GM20431 (cell line): ENCODE data around the gene DDX25.
"Not testable (repeated sequence)": the region's sequence is repeated elsewhere in the genome, so short reads cannot be mapped to it uniquely, and the experiment has no call there.

Experiments
- in situ Hi-C: fragments of 300-500 bp; cut with MseI, MboI; formaldehyde crosslinking; loops from one replicate; pipeline ENCODE4 v1.15.0; 2020; ENCODE audit warnings: low sequenced_read_pairs; ENCODE audit not compliant: unreplicated experiment

The DDX25 gene

GRCh38 chr11:125903711-125904659 lies at the start of gene DDX25:
DDX25 (plus strand) TSS chr11:125904508; CDS start chr11:125904518, 10 bp downstream.
- in situ Hi-C loops, result no loop called here

GRCh38 chr11:125857670-125858069 lies 46.6 kb upstream of the DDX25 start:
- in situ Hi-C loops, result not testable (repeated sequence)

- in situ Hi-C loops, result not testable (repeated sequence)
Measured at GRCh38 chr11:125862786-125863185, 41.5 kb upstream of the DDX25 start.

GRCh38 chr11:125865354-125865753 lies 39.0 kb upstream of the DDX25 start:
- in situ Hi-C loops, result not testable (repeated sequence)

DNA sequence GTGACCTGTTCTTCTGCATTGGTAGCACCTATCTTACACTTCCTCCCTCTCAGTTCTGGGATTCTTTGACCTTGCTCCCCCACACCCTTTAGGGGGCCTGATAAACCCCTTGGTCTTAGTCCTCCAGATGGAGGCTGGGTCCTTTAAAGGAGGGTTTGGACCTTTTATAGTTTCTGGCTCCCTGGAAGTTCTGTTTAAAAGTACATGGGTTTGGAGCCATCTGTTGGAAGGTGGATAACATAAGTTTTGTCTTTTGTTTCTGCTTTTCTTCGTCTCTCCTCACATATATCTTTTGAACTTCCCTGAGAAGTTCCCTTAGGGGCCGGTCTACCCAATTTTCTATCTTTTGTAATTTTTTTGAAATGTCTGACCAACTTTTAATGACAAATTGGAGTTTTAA lies 34.8 kb upstream of the DDX25 start:
- in situ Hi-C loops, result no loop called here

DNA sequence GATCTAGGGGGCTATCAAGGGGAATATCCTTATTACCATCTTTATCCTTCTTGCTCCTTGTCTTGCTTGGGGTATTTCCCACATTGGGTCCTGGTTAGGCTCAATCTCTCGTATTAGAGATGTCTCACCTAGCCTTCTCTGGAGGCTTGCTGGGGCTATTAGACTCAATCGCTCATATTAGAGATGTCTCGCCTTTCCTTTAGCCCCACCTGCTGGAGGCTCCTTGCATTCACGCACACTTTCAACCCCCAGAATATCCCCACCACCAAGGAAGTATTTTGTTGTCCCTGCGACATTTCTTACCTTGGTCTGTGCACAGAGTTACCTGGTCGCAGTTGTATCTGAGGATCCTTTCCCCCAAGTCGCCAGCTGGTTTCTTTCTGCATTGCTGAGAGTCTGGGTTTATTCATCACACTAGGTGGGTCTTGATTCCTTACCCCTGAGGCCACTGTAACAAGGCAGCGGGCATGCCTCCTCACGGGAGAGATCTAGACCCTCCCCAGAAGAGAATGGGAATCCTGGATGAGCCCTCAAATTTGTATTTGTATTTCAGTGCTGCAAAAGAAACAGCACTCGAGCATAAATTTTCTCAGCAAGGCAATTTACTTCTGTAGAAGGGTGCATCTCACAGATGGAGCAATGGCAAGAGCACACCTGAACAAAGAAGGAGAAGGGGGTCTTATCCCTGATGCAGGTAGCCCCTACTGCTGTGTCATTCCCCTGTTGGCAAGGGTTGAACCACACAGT lies 32.7 kb upstream of the DDX25 start:
- in situ Hi-C loops, result no loop called here

GRCh38 chr11:125872138-125872491 lies 32.2 kb upstream of the DDX25 start:
- in situ Hi-C loops, result no loop called here

- in situ Hi-C loops, result no loop called here
Measured at GRCh38 chr11:125873881-125874555, 30.3 kb upstream of the DDX25 start.

DNA sequence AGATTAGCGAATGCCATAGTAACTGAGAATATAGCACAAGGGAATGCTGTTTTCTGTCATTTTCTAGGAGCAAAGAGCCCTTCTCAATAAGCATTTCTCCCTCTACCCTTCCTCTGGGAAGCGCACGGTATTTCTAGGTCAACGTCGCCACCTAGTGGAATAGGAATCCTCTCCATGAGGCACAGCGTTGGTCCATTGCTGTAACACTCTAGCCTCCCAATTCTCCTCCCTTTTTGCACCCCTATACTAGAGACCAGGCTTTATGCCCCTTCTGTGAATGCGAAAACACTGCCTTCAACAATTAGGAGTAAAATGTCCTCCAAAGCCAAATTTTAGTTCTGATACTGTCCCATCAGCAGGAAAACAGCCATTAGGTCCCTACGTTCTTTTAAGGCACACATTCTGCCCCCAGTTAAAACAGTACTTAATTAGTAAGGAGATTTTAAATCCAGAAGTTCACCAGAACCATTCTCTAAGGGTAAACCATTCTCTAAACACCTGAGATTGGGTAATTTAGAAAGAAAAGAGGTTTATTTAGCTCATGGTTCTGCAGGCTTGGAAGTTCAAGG lies 29.7 kb upstream of the DDX25 start:
- in situ Hi-C loops, result loop anchor here (25.0 kb wide), 1 partner anchor 287 kb away; the partner anchor contains the start of gene STT3A

DNA sequence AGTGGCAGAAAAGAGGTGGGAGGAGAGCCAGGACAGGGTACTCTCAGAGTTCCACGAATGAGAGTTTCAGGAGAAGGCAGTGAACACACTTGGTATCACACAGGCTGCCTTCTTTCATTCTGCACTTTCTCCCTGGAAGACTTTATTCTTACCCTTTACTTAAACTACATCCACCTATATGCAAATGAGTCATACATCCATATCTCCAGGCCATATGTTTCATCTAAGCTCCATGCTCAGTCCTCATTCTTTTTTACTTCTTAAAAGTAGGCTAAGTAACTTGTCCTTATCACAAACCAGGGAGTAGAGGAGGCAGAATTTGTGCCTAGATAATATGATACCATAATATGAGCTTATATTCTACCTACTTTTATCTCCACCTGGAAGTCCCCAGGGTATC lies 23.0 kb upstream of the DDX25 start:
- in situ Hi-C loops, result loop anchor here (25.0 kb wide), 1 partner anchor 294 kb away; the partner anchor contains the start of gene STT3A

DNA sequence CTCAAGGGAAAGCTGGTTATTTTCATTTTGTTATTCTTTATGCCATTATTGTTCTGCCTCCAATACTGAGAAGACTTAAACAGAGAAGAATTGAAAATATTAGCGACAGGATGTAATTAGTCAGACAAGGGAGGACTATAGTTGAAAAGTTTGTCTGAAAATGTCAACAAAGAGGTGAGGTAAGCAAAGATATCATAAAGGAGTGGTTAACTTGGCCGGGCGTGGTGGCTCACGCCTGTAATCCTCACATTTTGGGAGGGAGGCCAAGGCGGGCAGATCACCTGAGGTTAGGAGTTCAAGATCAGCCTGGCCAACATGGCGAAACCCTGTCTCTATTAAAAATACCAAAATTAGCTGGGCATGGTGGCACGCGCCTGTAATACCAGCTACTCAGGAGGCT lies 20.9 kb upstream of the DDX25 start:
- in situ Hi-C loops, result loop anchor here (25.0 kb wide), 1 partner anchor 296 kb away; the partner anchor contains the start of gene STT3A

- in situ Hi-C loops, result loop anchor here (25.0 kb wide), 1 partner anchor 300 kb away; the partner anchor contains the start of gene STT3A
Measured at GRCh38 chr11:125886997-125887372, 17.3 kb upstream of the DDX25 start.

- in situ Hi-C loops, result loop anchor here (25.0 kb wide), 1 partner anchor 300 kb away; the partner anchor contains the start of gene STT3A
Measured at GRCh38 chr11:125887373-125888324, 16.7 kb upstream of the DDX25 start, which contains the start of gene HYLS1. HYLS1 (plus strand) TSS chr11:125887668; CDS start chr11:125899369, 11,701 bp downstream.

GRCh38 chr11:125890447-125891100 lies 13.7 kb upstream of the DDX25 start:
- in situ Hi-C loops, result loop anchor here (25.0 kb wide), 1 partner anchor 303 kb away; the partner anchor contains the start of gene STT3A

DNA sequence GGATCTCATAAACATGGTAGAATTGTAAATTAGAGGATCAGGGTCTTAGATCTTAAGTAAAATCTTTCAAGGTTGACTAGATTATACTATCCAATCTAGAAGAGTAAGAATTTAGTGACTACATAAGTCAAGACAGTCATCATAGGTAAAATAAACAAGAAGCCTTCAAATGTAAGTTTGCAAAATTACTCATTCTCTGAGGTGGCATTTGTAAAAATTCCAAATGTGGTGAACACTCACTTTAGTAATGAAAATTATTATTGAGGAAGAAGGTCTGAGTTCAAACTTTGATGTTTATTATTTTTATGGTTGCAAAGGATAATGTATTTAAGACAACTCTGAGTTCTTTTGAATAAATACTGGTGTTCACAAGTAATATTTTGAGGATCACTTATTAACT lies 12.2 kb upstream of the DDX25 start:
- in situ Hi-C loops, result loop anchor here (25.0 kb wide), 1 partner anchor 305 kb away; the partner anchor contains the start of gene STT3A

DNA sequence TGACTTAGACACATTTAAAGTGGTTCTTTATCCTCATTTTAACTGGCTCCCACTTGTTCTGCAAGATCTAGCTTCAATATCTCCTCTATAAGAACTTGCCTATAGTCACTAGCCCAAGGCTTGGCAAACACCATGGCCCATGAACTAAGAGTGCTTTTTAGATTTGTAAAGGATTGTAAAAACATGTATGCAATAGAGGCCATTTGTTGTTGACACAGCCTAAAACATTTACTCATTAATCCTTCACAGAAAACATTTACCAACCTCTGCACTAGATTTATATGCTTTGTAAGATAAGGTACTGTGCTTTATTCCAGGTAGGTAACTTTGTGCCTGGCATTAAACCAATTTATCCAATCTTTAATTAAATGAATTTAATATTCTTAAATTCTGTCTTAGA lies 11.3 kb upstream of the DDX25 start:
- in situ Hi-C loops, result loop anchor here (25.0 kb wide), 1 partner anchor 306 kb away; the partner anchor contains the start of gene STT3A

DNA sequence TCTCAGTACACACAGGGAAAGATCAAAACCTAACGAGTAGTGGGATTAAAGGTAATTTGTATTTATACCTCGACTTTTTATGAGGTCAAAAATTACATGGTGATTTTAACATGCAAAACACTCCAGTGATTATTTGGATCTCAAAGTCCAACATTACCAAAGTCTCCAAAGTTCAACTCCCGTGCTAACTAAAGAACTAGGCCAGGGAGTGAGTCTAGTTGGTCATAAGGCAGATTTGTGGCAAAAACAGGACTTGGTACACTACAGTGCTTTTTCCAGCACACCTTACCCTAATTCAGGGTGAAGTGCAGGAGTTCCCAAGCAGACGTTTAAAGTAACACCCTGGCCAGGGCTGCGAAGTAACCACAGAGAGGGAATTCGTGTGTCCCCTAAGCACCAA lies 2.4 kb upstream of the DDX25 start:
- in situ Hi-C loops, result no loop called here
